Thymus (tissue), 11 donors: ENCODE results near the gene PLXNB1. TPM values are rescaled to one million over a fixed set of nuclear protein-coding genes. Genes with fewer than 3 reads are reported as not detected.

Experiments used
- DNase-seq, 9 donors: peaks; one replicate each; pipeline ENCODE4 v3.0.0-alpha.2; 2013; ENCODE audit warnings: low spot score in 9 of 9, low read depth in 6 of 9, missing footprints in 1 of 9
- H3K27ac ChIP-seq, 2 donors: one replicate each; pipeline ENCODE4 v1.5.1; 2013; ENCODE audit warnings: control low read depth in 1 of 2, low read depth in 1 of 2, low read length in 1 of 2, mild to moderate bottlenecking in 1 of 2, moderate library complexity in 1 of 2
- H3K27me3 ChIP-seq, 2 donors: one replicate each; pipeline ENCODE4 v1.5.1; 2013; ENCODE audit warnings: low read length in 1 of 2; ENCODE audit not compliant: control insufficient read depth in 2 of 2, insufficient read depth in 1 of 2
- H3K36me3 ChIP-seq, 2 donors: one replicate each; pipeline ENCODE4 v1.5.1; 2013; ENCODE audit warnings: low read length in 1 of 2, mild to moderate bottlenecking in 1 of 2, moderate library complexity in 1 of 2; ENCODE audit not compliant: control insufficient read depth in 2 of 2, insufficient read depth in 2 of 2
- H3K4me1 ChIP-seq, 2 donors: one replicate each; pipeline ENCODE4 v1.5.1; 2013; ENCODE audit warnings: low read length in 2 of 2; ENCODE audit not compliant: control insufficient read depth in 2 of 2, insufficient read depth in 2 of 2
- H3K4me3 ChIP-seq, 2 donors: one replicate each; pipeline ENCODE4 v1.5.1; 2013; ENCODE audit warnings: low read length in 2 of 2, control low read depth in 1 of 2, mild to moderate bottlenecking in 1 of 2
- H3K9me3 ChIP-seq, 2 donors: one replicate each; pipeline ENCODE4 v1.5.1; 2013; ENCODE audit warnings: low read length in 1 of 2, mild to moderate bottlenecking in 1 of 2; ENCODE audit not compliant: control insufficient read depth in 2 of 2, insufficient read depth in 1 of 2
- WGBS: extraction: QIAGEN DNeasy Blood & Tissue Kit; methylation state at CpG from one replicate; pipeline ENCODE4 v1.1.7; 2013; 5-methylcytosine and 5-hydroxymethylcytosine counted together
- polyA plus RNA-seq: library from polyadenylated mRNA; stranded (reverse); fragments of 200-250 nt; gene quantifications from one replicate; pipeline ENCODE4 v1.2.3, GENCODE V29; 2013
- total RNA-seq: library from RNA; stranded (reverse); fragments of 120-200 nt; gene quantifications from one replicate; pipeline ENCODE4 v1.2.4, GENCODE V29; 2013
- donor health status: healthy.

PLXNB1 gene
- total and polyA plus RNA-seq, 2 donors = 7.7 to 112 TPM

GRCh38 chr3:48430708-48431101 lies 819 bp upstream of the PLXNB1 start:
- Histone ChIP-seq H3K9me3 (peaks cover 0 to 6% of the 10 kb centered on the region in 2 donors), H3K4me1 (peaks cover 9 to 25% of the 10 kb centered on the region in 2 donors), H3K36me3 (peaks cover 19 to 25% of the 10 kb centered on the region in 2 donors), H3K27ac (peak overlapping the region in 1 of 2 donors; percentile 69), H3K4me3 (no peak overlapping the region), H3K27me3 (peaks cover 4 to 44% of the 10 kb centered on the region in 2 donors)
- 97% methylated on average over 1 of the region's 1 CpG for WGBS
- no peak for DNase-seq

GRCh38 chr3:48429317-48429959 lies 448 bp downstream of the PLXNB1 start:
- peaks cover 4 to 44% of the 10 kb centered on the region in 2 donors for H3K27me3 ChIP-seq
- under 1% methylated on average over 86 of the region's 86 CpGs for WGBS
- H3K27ac ChIP-seq = peak overlapping the region in 1 of 2 donors; percentile 69
- H3K9me3 ChIP-seq = peaks cover 0 to 3% of the 10 kb centered on the region in 2 donors
- peaks cover 19 to 22% of the 10 kb centered on the region in 2 donors for H3K36me3 ChIP-seq
- DNase-seq = peak in 5 of 9 donors; percentile 32 to 64 (median 60)
- peaks cover 9 to 27% of the 10 kb centered on the region in 2 donors for H3K4me1 ChIP-seq
- peak overlapping the region; percentile 50 to 79 for H3K4me3 ChIP-seq

GRCh38 chr3:48428572-48429316 lies 1.1 kb downstream of the PLXNB1 start:
- DNase-seq = no peak
- Histone ChIP-seq H3K9me3 (peaks cover 0 to 3% of the 10 kb centered on the region in 2 donors), H3K36me3 (peaks cover 15 to 16% of the 10 kb centered on the region in 2 donors), H3K4me3 (peak overlapping the region; percentile 50 to 79), H3K4me1 (peaks cover 9 to 27% of the 10 kb centered on the region in 2 donors), H3K27ac (peak overlapping the region in 1 of 2 donors; percentile 64), H3K27me3 (peaks cover 4 to 44% of the 10 kb centered on the region in 2 donors)
- 9% methylated on average over 60 of the region's 60 CpGs for WGBS

DNA sequence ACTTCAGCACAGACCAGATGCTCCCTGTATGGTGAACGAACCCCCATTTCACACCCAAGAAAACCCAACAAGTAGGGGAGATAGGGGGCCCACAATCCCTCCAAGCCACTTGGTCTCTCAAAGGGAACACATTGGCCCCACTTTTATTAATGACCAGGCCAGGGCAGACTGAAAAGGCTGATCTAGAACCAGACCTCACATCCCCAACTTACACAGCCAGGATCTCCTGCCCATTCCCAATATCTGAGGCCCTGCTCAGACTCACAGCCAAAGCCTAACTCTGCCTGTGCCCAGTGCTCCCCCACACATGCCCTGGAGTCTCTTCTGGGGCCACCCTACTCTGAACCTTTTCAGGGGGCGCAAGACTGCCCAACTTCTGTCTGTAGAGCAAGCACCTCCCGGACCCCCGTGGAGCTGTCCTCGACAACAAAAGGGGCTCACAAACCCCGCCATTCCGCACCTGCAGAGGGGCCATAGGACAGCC lies 1.8 kb downstream of the PLXNB1 start:
- Histone ChIP-seq H3K4me3 (no peak overlapping the region), H3K4me1 (peaks cover 9 to 27% of the 10 kb centered on the region in 2 donors), H3K9me3 (peaks cover 0 to 3% of the 10 kb centered on the region in 2 donors), H3K27ac (no peak overlapping the region), H3K36me3 (peaks cover 10 to 11% of the 10 kb centered on the region in 2 donors), H3K27me3 (peaks cover 4 to 44% of the 10 kb centered on the region in 2 donors)
- whole genome bisulfite sequencing = 93% methylated on average over 7 of the region's 7 CpGs
- no peak for DNase-seq

DNA sequence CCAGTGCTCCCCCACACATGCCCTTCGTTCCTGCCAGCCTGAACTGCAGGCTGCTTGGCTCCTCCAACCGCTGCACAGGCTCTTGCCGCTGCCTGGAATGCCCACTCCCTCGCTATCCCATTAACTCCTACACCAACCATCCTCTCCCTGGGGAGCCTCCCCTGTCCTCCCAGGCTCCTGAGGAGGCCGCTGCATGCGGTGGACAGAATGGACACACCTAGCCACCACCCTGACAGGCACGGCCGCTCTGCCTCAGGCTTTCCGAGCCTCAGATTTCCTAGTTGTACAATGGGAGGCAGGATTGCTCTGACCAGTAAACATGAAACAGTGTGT lies 2.3 kb downstream of the PLXNB1 start:
- H3K4me3 ChIP-seq = no peak overlapping the region
- peaks cover 0 to 3% of the 10 kb centered on the region in 2 donors for H3K9me3 ChIP-seq
- DNase-seq = no peak
- H3K27ac ChIP-seq = no peak overlapping the region
- peaks cover 9 to 22% of the 10 kb centered on the region in 2 donors for H3K4me1 ChIP-seq
- H3K27me3 ChIP-seq = peaks cover 4 to 44% of the 10 kb centered on the region in 2 donors
- H3K36me3 ChIP-seq = peaks cover 4 to 5% of the 10 kb centered on the region in 2 donors
- 97% methylated on average over 9 of the region's 9 CpGs for WGBS

- Histone ChIP-seq H3K9me3 (peaks cover 0 to 3% of the 10 kb centered on the region in 2 donors), H3K4me3 (no peak overlapping the region), H3K36me3 (peaks cover 0 to under 1% of the 10 kb centered on the region in 2 donors), H3K4me1 (peaks cover 9 to 22% of the 10 kb centered on the region in 2 donors), H3K27ac (no peak overlapping the region), H3K27me3 (peaks cover 4 to 44% of the 10 kb centered on the region in 2 donors)
- no peak for DNase-seq
- WGBS = 93% methylated on average over 8 of the region's 8 CpGs
Observed at GRCh38 chr3:48426944-48427629, 2.8 kb downstream of the PLXNB1 start.

DNA sequence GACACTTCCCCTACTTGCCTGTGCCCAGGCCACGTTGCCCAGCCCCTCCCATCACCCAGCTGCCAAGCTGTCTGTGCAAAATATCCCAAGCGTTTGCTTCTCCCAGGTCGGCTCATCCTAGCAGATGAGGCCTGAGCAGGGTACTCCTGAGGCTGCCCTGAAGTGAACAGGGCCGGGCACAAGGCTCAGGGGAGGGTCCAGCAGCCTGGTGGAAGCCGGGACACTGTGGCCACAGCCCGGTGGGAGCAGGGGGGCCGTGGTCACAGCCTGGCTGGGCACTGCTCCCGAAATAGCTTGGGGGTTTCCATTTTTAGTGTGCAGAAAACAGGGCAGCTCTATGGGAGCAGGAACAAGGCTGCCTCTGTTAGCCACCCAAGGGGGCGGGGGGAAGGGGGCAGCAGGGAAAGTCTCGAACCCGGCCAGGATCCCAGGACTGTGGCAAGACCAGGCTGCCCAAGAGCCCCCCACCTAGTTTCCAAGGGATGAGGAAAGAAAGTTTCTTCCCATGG lies 3.4 kb downstream of the PLXNB1 start:
- DNase-seq = no peak

GRCh38 chr3:48425281-48425812 lies 4.5 kb downstream of the PLXNB1 start:
- H3K4me1 ChIP-seq = peaks cover 9 to 19% of the 10 kb centered on the region in 2 donors

More for the DNA sequence above, 3.4 kb downstream of the PLXNB1 start:
- Histone ChIP-seq H3K4me3 (no peak overlapping the region), H3K27me3 (peaks cover 4 to 44% of the 10 kb centered on the region in 2 donors), H3K4me1 (peaks cover 9 to 26% of the 10 kb centered on the region in 2 donors), H3K36me3 (no peaks in the 10 kb centered on the region), H3K27ac (no peak overlapping the region), H3K9me3 (peaks cover 0 to 3% of the 10 kb centered on the region in 2 donors)
- 89% methylated on average over 11 of the region's 11 CpGs for WGBS

More at GRCh38 chr3:48425281-48425812, 4.5 kb downstream of the PLXNB1 start:
- peaks cover 0 to 4% of the 10 kb centered on the region in 2 donors for H3K36me3 ChIP-seq
- 94% methylated on average over 13 of the region's 13 CpGs for WGBS
- H3K4me3 ChIP-seq = no peak overlapping the region
- peaks cover 0 to 3% of the 10 kb centered on the region in 2 donors for H3K9me3 ChIP-seq
- no peak for DNase-seq
- H3K27me3 ChIP-seq = peaks cover 4 to 42% of the 10 kb centered on the region in 2 donors
- H3K27ac ChIP-seq = no peak overlapping the region
